ENCODE results near the gene PNPT1. TPM values are rescaled to one million over a fixed set of nuclear protein-coding genes. Genes with fewer than 3 reads are reported as not detected.

Gene PNPT1
- total and polyA plus RNA-seq, 2 of the 13 experiments (the other 11 are each of a cell fraction or from before 2014, with no cell fraction given), result 23.4 to 61.0 TPM

DNA sequence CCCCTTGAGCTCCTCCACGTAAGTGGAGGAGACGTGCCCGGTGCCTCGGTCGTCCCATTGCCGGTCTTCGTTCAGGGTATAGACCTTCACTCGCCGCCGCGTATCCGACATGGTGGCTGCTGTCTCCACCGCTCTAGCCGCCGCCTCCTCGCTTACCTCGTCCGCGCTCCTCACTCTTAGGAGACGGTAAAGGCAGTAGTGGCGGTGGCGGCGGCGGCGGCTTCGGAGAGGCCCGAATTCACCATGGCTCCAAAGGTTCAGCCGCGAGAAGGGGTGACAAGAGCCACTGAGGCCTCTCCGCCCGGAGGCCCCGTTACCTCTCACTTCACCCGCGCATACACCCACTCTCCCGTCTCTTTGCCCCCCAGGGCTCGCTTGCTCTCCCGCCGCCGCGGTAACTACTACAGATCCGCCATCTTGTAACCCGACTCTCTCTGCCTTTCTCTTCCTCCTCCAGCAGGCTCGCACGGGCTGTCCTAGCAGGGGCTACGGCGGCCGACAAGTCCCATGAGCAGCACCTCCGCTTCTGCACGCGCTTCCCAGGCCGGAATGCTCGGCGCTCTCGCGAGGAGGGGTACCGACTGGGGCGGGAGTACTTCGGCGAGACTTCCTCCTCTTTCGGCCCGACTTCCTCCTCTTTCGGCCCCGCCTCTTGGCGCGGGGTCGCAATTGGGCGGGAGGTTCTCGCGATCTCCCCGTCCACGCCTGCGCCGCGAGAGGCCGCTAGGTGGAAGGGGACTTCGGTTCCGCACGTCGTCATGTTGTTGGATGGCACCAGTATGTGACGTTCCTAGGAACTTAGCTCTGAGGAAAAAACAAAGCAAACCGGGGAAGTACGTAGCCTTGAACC is 76.2 kb downstream of the PNPT1 start, which contains the start of gene PPP4R3B (continued):
- TF ChIP-seq ZNF281 (CRISPR knock-in tag; IDR thresholded peaks at IDR 0.05; ENCODE audit: borderline replicate concordance), result peak; percentile 48; the same call in 1 of the 2 replicates
- TF ChIP-seq ELK4 (CRISPR knock-in tag; IDR thresholded peaks at IDR 0.05; ENCODE audit: borderline replicate concordance), result no peak
- TF ChIP-seq ZBTB8A (CRISPR knock-in tag; IDR thresholded peaks at IDR 0.05; ENCODE audit: borderline replicate concordance, low read depth), result peak; percentile 65; the same call in 1 of the 2 replicates
- no peak for TF ChIP-seq HNF4G (IDR thresholded peaks at IDR 0.05; ENCODE audit: borderline replicate concordance, low read depth, low read length)
- peak; percentile 88 for TF ChIP-seq HNF4G (CRISPR knock-in tag; IDR thresholded peaks at IDR 0.05; ENCODE audit: borderline replicate concordance, low read depth)
- TF ChIP-seq MAF1 (CRISPR knock-in tag; IDR thresholded peaks at IDR 0.05; ENCODE audit: borderline replicate concordance), result peak; percentile 83; the same call in 1 of the 2 replicates
- TF ChIP-seq ZNF256 (CRISPR knock-in tag; conservative IDR thresholded peaks at IDR 0.05), result peak; percentile 47; the same call in 1 of the 2 replicates
- peak; percentile 66 for TF ChIP-seq ZNF263 (CRISPR knock-in tag; IDR thresholded peaks at IDR 0.05)
- TF ChIP-seq BCLAF1 (IDR thresholded peaks at IDR 0.05), result no peak
- peak; percentile 92 for TF ChIP-seq KLF11 (CRISPR knock-in tag; IDR thresholded peaks at IDR 0.05)
- peak; percentile 88 for TF ChIP-seq JDP2 (CRISPR knock-in tag; IDR thresholded peaks at IDR 0.05; ENCODE audit: borderline replicate concordance)
- peak; percentile 85; the same call in 1 of the 2 replicates for TF ChIP-seq ZNF567 (CRISPR knock-in tag; IDR thresholded peaks at IDR 0.05; ENCODE audit: borderline replicate concordance)
- TF ChIP-seq MEIS1 (CRISPR knock-in tag; IDR thresholded peaks at IDR 0.05; ENCODE audit: borderline replicate concordance), result peak; percentile 79; the same call in 1 of the 2 replicates
- peak; percentile 94; the same call in 1 of the 2 replicates for TF ChIP-seq ZNF138 (CRISPR knock-in tag; IDR thresholded peaks at IDR 0.05; ENCODE audit: low read depth)
- TF ChIP-seq HNF4A (CRISPR knock-in tag; IDR thresholded peaks at IDR 0.05), result peak; percentile 28
- TF ChIP-seq, protein P1, sequence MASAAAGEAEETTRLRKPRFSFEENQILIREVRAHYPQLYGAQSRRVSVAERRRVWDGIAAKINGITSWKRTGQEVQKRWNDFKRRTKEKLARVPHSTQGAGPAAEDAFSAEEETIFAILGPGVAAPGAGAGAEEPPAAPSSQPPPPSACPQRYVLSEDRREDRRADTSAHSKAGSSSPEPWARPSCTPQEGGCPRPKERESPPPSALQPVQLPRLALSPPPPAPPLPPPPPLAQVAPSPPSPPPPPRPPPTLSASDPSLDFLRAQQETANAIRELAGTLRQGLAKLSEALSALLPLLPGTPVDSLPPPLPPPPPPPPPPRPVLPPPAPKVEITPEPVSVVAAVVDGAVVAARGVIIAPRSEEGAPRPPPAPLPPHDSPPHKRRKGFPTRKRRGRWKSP (CRISPR knock-in tag; IDR thresholded peaks at IDR 0.05), result peak; percentile 71; the same call in 1 of the 2 replicates
- peak; percentile 73; the same call in 1 of the 2 replicates for TF ChIP-seq MTF1 (CRISPR knock-in tag; IDR thresholded peaks at IDR 0.05)
- peak; percentile 36; the same call in 1 of the 2 replicates for TF ChIP-seq ZNF552 (CRISPR knock-in tag; IDR thresholded peaks at IDR 0.05; ENCODE audit: borderline replicate concordance)
- TF ChIP-seq NFE2L1 (CRISPR knock-in tag; IDR thresholded peaks at IDR 0.05; ENCODE audit: borderline replicate concordance), result 0 out of 2 replicates have a peak, but pooled peaks have one; percentile 57
- peak; percentile 98 for TF ChIP-seq KMT2B (CRISPR knock-in tag; IDR thresholded peaks at IDR 0.05)
- no peak for TF ChIP-seq ZNF530 (CRISPR knock-in tag; IDR thresholded peaks at IDR 0.05; ENCODE audit: low read depth)
